GM21737 (cell line): ENCODE data around the gene FHIT.
"Not testable (repeated sequence)": the region's sequence is repeated elsewhere in the genome, so short reads cannot be mapped to it uniquely, and the experiment has no call there.

Experiments used
- ATAC-seq: cut with Tn5 transposase; IDR thresholded peaks from one replicate; pipeline ENCODE4 v1.9.1; 2021; ENCODE audit warnings: mild to moderate bottlenecking, moderate library complexity; ENCODE audit not compliant: unreplicated experiment

Gene FHIT

GRCh38 chr3:59992578-59992977 lies 1258.7 kb downstream of the FHIT start:
- ATAC-seq, result no peak

- ATAC-seq, result no peak
Observed at GRCh38 chr3:59990915-59991314, 1260.3 kb downstream of the FHIT start.

GRCh38 chr3:59982510-59982909 lies 1268.7 kb downstream of the FHIT start:
- no peak for ATAC-seq

GRCh38 chr3:59981377-59981776 lies 1269.9 kb downstream of the FHIT start:
- no peak for ATAC-seq

- ATAC-seq, result no peak
Observed at GRCh38 chr3:59980576-59980975, 1270.7 kb downstream of the FHIT start.

- no peak for ATAC-seq
Observed at GRCh38 chr3:59979542-59979941, 1271.7 kb downstream of the FHIT start.

- ATAC-seq, result no peak
Observed at GRCh38 chr3:59978979-59979378, 1272.3 kb downstream of the FHIT start.

- no peak for ATAC-seq
Observed at GRCh38 chr3:59970796-59971195, 1280.5 kb downstream of the FHIT start.

GRCh38 chr3:59970376-59970775 lies 1280.9 kb downstream of the FHIT start:
- ATAC-seq, result no peak

GRCh38 chr3:59968513-59969045 lies 1282.7 kb downstream of the FHIT start:
- ATAC-seq, result no peak

GRCh38 chr3:59963676-59964075 lies 1287.6 kb downstream of the FHIT start:
- ATAC-seq, result no peak

- ATAC-seq, result no peak
Observed at GRCh38 chr3:59957150-59957549, 1294.1 kb downstream of the FHIT start.

- ATAC-seq, result no peak
Observed at GRCh38 chr3:59953104-59953503, 1298.1 kb downstream of the FHIT start.

- ATAC-seq, result no peak
Observed at GRCh38 chr3:59949311-59949710, 1301.9 kb downstream of the FHIT start.

GRCh38 chr3:59946401-59946800 lies 1304.9 kb downstream of the FHIT start:
- no peak for ATAC-seq

GRCh38 chr3:59940718-59941117 lies 1310.5 kb downstream of the FHIT start:
- no peak for ATAC-seq

- no peak for ATAC-seq
Observed at GRCh38 chr3:59939826-59940426, 1311.3 kb downstream of the FHIT start.

- no peak for ATAC-seq
Observed at GRCh38 chr3:59938828-59939227, 1312.4 kb downstream of the FHIT start.

GRCh38 chr3:59937201-59937600 lies 1314.1 kb downstream of the FHIT start:
- no peak for ATAC-seq

GRCh38 chr3:59936472-59936871 lies 1314.8 kb downstream of the FHIT start:
- no peak for ATAC-seq

- ATAC-seq, result peak; percentile 96
Observed at GRCh38 chr3:59935025-59935424, 1316.2 kb downstream of the FHIT start.

- ATAC-seq, result not testable (repeated sequence)
Observed at GRCh38 chr3:59934560-59934959, 1316.7 kb downstream of the FHIT start.

GRCh38 chr3:59930170-59930569 lies 1321.1 kb downstream of the FHIT start:
- ATAC-seq, result no peak
